ENCODE data around the gene PUS10.

DNA sequence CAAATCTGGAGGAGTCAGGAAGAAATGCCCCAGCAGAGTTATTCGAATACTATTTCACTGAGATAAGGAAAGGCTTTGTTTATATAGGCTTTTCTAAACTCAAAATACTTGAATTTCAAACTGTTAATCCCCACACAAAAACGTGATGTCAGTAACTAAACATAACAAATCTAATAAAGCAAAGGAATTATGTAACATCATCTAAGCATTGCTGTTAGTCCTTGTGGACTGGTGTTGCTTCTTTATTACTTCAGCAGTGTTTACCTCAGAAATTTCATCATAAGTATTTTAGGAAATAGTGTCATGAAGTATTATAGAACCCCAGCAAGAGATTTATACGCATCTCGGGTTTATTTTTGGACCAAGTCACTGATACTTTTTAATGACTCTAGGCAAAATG lies 27.9 kb upstream of the PUS10 start:
- TF ChIP-seq YY1 (IDR thresholded peaks at IDR 0.05; ENCODE audit: extremely low read depth, insufficient replicate concordance, low read depth, low read length), result no peak
- no peak for TF ChIP-seq POLR2AphosphoS5 (IDR thresholded peaks at IDR 0.05; ENCODE audit: low read depth, low read length)
- no peak for TF ChIP-seq RAD21 (IDR thresholded peaks at IDR 0.05; ENCODE audit: low read depth)
- no peak for TF ChIP-seq ZNF274 (IDR thresholded peaks at IDR 0.05; ENCODE audit: low read depth, low read length)
- TF ChIP-seq POLR2A (IDR thresholded peaks at IDR 0.05; ENCODE audit: borderline replicate concordance, extremely low read depth, insufficient read depth, insufficient read length), result no peak
- TF ChIP-seq, protein P1, sequence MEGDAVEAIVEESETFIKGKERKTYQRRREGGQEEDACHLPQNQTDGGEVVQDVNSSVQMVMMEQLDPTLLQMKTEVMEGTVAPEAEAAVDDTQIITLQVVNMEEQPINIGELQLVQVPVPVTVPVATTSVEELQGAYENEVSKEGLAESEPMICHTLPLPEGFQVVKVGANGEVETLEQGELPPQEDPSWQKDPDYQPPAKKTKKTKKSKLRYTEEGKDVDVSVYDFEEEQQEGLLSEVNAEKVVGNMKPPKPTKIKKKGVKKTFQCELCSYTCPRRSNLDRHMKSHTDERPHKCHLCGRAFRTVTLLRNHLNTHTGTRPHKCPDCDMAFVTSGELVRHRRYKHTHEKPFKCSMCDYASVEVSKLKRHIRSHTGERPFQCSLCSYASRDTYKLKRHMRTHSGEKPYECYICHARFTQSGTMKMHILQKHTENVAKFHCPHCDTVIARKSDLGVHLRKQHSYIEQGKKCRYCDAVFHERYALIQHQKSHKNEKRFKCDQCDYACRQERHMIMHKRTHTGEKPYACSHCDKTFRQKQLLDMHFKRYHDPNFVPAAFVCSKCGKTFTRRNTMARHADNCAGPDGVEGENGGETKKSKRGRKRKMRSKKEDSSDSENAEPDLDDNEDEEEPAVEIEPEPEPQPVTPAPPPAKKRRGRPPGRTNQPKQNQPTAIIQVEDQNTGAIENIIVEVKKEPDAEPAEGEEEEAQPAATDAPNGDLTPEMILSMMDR (IDR thresholded peaks at IDR 0.05 in 2 of 3, conservative IDR thresholded peaks at IDR 0.05 in 1 of 3; ENCODE audit: borderline replicate concordance in 1 of 3, insufficient read depth in 1 of 3, low read depth in 2 of 3, low read length in 2 of 3), result no peak
- TF ChIP-seq, protein P2, sequence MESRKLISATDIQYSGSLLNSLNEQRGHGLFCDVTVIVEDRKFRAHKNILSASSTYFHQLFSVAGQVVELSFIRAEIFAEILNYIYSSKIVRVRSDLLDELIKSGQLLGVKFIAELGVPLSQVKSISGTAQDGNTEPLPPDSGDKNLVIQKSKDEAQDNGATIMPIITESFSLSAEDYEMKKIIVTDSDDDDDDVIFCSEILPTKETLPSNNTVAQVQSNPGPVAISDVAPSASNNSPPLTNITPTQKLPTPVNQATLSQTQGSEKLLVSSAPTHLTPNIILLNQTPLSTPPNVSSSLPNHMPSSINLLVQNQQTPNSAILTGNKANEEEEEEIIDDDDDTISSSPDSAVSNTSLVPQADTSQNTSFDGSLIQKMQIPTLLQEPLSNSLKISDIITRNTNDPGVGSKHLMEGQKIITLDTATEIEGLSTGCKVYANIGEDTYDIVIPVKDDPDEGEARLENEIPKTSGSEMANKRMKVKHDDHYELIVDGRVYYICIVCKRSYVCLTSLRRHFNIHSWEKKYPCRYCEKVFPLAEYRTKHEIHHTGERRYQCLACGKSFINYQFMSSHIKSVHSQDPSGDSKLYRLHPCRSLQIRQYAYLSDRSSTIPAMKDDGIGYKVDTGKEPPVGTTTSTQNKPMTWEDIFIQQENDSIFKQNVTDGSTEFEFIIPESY (IDR thresholded peaks at IDR 0.05; ENCODE audit: extremely low read depth, insufficient replicate concordance, low read length), result no peak
- TF ChIP-seq EZH2phosphoT487 (IDR thresholded peaks at IDR 0.05; ENCODE audit: borderline replicate concordance), result no peak
- TF ChIP-seq, protein P3, sequence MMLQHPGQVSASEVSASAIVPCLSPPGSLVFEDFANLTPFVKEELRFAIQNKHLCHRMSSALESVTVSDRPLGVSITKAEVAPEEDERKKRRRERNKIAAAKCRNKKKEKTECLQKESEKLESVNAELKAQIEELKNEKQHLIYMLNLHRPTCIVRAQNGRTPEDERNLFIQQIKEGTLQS (IDR thresholded peaks at IDR 0.05), result no peak
- TF ChIP-seq ELF1 (IDR thresholded peaks at IDR 0.05; ENCODE audit: borderline replicate concordance, low read depth), result no peak
- TF ChIP-seq EGR1 (IDR thresholded peaks at IDR 0.05; ENCODE audit: low read depth), result no peak
- no peak for TF ChIP-seq CEBPB (IDR thresholded peaks at IDR 0.05; ENCODE audit: low read depth)
- TF ChIP-seq, protein P4, sequence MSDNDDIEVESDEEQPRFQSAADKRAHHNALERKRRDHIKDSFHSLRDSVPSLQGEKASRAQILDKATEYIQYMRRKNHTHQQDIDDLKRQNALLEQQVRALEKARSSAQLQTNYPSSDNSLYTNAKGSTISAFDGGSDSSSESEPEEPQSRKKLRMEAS (IDR thresholded peaks at IDR 0.05), result no peak
- TF ChIP-seq, protein P5, sequence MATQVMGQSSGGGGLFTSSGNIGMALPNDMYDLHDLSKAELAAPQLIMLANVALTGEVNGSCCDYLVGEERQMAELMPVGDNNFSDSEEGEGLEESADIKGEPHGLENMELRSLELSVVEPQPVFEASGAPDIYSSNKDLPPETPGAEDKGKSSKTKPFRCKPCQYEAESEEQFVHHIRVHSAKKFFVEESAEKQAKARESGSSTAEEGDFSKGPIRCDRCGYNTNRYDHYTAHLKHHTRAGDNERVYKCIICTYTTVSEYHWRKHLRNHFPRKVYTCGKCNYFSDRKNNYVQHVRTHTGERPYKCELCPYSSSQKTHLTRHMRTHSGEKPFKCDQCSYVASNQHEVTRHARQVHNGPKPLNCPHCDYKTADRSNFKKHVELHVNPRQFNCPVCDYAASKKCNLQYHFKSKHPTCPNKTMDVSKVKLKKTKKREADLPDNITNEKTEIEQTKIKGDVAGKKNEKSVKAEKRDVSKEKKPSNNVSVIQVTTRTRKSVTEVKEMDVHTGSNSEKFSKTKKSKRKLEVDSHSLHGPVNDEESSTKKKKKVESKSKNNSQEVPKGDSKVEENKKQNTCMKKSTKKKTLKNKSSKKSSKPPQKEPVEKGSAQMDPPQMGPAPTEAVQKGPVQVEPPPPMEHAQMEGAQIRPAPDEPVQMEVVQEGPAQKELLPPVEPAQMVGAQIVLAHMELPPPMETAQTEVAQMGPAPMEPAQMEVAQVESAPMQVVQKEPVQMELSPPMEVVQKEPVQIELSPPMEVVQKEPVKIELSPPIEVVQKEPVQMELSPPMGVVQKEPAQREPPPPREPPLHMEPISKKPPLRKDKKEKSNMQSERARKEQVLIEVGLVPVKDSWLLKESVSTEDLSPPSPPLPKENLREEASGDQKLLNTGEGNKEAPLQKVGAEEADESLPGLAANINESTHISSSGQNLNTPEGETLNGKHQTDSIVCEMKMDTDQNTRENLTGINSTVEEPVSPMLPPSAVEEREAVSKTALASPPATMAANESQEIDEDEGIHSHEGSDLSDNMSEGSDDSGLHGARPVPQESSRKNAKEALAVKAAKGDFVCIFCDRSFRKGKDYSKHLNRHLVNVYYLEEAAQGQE (IDR thresholded peaks at IDR 0.05; ENCODE audit: low read depth), result no peak

Measured in HCT116 (cell line).